Subcutaneous abdominal adipose tissue (tissue), 5 donors: Measurements from ENCODE around the gene FARP1.

Experiments
- H3K27ac ChIP-seq: one replicate; pipeline ENCODE4 v1.7.0; 2013; ENCODE audit warnings: low read depth, mild to moderate bottlenecking, inconsistent platforms, low read length, moderate library complexity
- H3K27me3 ChIP-seq, 5 donors: one replicate each; pipeline ENCODE4 v1.7.0; 2013; ENCODE audit warnings: low read length in 5 of 5, inconsistent platforms in 1 of 5; ENCODE audit not compliant: control insufficient read depth in 5 of 5, insufficient read depth in 4 of 5
- H3K36me3 ChIP-seq, 5 donors: one replicate each; pipeline ENCODE4 v1.7.0; 2013; ENCODE audit warnings: low read length in 5 of 5; ENCODE audit not compliant: control insufficient read depth in 5 of 5, insufficient read depth in 5 of 5
- H3K4me1 ChIP-seq, 5 donors: one replicate each; pipeline ENCODE4 v1.7.0; 2013; ENCODE audit warnings: low read length in 5 of 5, mild to moderate bottlenecking in 3 of 5, moderate library complexity in 1 of 5; ENCODE audit not compliant: control insufficient read depth in 5 of 5, insufficient read depth in 5 of 5
- H3K4me3 ChIP-seq, 5 donors: one replicate each; pipeline ENCODE4 v1.7.0; 2013; ENCODE audit warnings: low read length in 5 of 5, low read depth in 1 of 5
- H3K9ac ChIP-seq, 5 donors: one replicate each; pipeline ENCODE4 v1.7.0; 2013; ENCODE audit warnings: low read length in 5 of 5, mild to moderate bottlenecking in 4 of 5, moderate library complexity in 3 of 5
- H3K9me3 ChIP-seq, 5 donors: one replicate each; pipeline ENCODE4 v1.7.0; 2013; ENCODE audit warnings: low read length in 5 of 5; ENCODE audit not compliant: control insufficient read depth in 5 of 5
- donor health status: healthy.
- donor health status: healthy.
- donor health status: healthy.
- donor health status: healthy.
- donor health status: healthy.

The FARP1 gene

GRCh38 chr13:98450539-98451111 lies 307.7 kb downstream of the FARP1 start:
- H3K27me3 ChIP-seq, result no peaks in the 10 kb centered on the region
- H3K27ac ChIP-seq, result no peak overlapping the region
- H3K9ac ChIP-seq, result no peak overlapping the region
- H3K9me3 ChIP-seq, result no peaks in the 10 kb centered on the region
- H3K36me3 ChIP-seq, result peaks cover 2 to 61% (median 34%) of the 10 kb centered on the region in 5 donors
- no peak overlapping the region for H3K4me3 ChIP-seq
- peaks cover 11 to 40% (median 31%) of the 10 kb centered on the region in 5 donors for H3K4me1 ChIP-seq

- H3K36me3 ChIP-seq, result peaks cover 5 to 62% (median 35%) of the 10 kb centered on the region in 5 donors
- no peak overlapping the region for H3K9ac ChIP-seq
- no peak overlapping the region for H3K4me3 ChIP-seq
- peaks cover 11 to 39% (median 29%) of the 10 kb centered on the region in 5 donors for H3K4me1 ChIP-seq
- no peaks in the 10 kb centered on the region for H3K9me3 ChIP-seq
- H3K27me3 ChIP-seq, result no peaks in the 10 kb centered on the region
- no peak overlapping the region for H3K27ac ChIP-seq
Measured at GRCh38 chr13:98451676-98452470, 309.0 kb downstream of the FARP1 start.

GRCh38 chr13:98452851-98453843 lies 310.3 kb downstream of the FARP1 start:
- Histone ChIP-seq H3K27me3 (no peaks in the 10 kb centered on the region), H3K27ac (no peak overlapping the region), H3K4me3 (no peak overlapping the region), H3K4me1 (peaks cover 11 to 38% (median 28%) of the 10 kb centered on the region in 5 donors), H3K9ac (no peak overlapping the region), H3K9me3 (no peaks in the 10 kb centered on the region), H3K36me3 (peaks cover 10 to 58% (median 35%) of the 10 kb centered on the region in 5 donors)

DNA sequence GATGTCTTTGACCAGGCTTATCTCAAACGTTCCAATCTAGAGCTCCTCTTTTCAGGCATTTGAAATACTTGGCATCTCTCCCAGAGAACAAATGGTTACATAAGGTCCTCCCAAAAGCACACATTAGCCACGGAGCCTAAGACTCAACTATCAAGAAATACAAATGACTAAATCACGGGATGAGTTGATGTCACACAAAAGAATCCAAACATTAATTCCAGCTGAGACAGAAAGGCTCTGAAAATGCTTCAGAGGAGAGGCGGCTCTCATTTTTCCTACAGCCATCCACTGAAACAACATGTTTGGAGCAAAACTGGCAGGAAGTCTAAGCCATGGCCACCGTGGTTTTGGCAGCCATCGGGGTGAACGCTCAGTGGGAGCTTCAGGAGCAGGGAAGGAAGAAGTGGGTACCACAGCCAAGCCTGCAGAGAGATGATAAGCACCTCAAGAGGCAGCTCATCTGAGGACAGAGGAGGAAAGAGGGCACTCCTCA lies 311.5 kb downstream of the FARP1 start:
- Histone ChIP-seq H3K27me3 (no peaks in the 10 kb centered on the region), H3K9me3 (no peaks in the 10 kb centered on the region), H3K4me1 (peaks cover 11 to 35% (median 24%) of the 10 kb centered on the region in 5 donors), H3K4me3 (no peak overlapping the region), H3K27ac (peak overlapping the region; percentile 86), H3K36me3 (peaks cover 10 to 58% (median 37%) of the 10 kb centered on the region in 5 donors), H3K9ac (peak overlapping the region in 1 of 5 donors; percentile 39)

- H3K27ac ChIP-seq, result no peak overlapping the region
Measured at GRCh38 chr13:98456413-98456845, 313.5 kb downstream of the FARP1 start.

DNA sequence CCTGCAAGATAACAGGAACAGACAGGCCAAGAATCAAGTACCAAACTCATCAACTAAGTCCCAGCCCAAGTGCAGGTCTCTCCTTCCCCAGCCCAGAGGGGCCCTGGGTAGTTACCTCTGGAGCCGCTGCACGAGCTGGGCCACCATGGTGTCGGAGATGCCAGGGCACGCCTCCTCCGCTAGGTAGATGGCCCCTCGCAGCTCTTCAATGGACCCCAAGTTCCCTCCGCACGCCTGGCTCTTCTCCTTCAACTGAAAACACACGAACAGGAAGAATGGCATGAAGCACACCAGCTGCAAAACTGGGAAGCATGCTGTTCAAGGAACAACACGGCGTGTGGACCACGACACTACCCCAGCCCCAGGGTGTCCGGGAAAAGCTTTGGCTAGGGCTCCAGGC lies 314.2 kb downstream of the FARP1 start:
- Histone ChIP-seq H3K27me3 (no peaks in the 10 kb centered on the region), H3K4me1 (peaks cover 11 to 29% (median 23%) of the 10 kb centered on the region in 5 donors), H3K27ac (no peak overlapping the region), H3K9me3 (no peaks in the 10 kb centered on the region), H3K4me3 (no peak overlapping the region), H3K9ac (no peak overlapping the region), H3K36me3 (peaks cover 10 to 67% (median 54%) of the 10 kb centered on the region in 5 donors)

More at GRCh38 chr13:98456413-98456845, 313.5 kb downstream of the FARP1 start:
- Histone ChIP-seq H3K9me3 (no peaks in the 10 kb centered on the region), H3K36me3 (peaks cover 10 to 66% (median 52%) of the 10 kb centered on the region in 5 donors), H3K4me3 (no peak overlapping the region), H3K27me3 (no peaks in the 10 kb centered on the region), H3K9ac (no peak overlapping the region), H3K4me1 (peaks cover 11 to 29% (median 23%) of the 10 kb centered on the region in 5 donors)

DNA sequence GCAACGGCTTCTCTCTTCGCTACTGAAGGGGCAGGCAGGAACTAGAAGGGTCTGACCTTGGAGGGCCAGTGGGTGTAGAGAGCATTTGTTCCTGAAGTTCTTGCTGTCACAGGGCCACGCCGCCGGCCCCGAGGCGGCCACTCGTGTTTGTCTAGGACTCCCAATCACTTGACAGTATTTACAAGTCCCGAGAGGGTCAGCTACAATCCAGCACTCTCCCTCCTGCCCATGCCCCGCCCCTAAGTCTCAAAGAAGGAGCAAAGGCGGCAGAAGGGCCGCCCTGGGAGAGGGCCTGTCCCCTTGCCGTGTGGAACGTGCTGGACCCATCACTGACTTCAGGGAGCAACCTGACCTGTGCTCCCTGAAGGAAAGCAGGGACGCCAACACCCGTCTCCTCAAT lies 315.5 kb downstream of the FARP1 start:
- no peak overlapping the region for H3K27ac ChIP-seq
- peaks cover 7 to 73% (median 57%) of the 10 kb centered on the region in 5 donors for H3K36me3 ChIP-seq
- H3K9ac ChIP-seq, result no peak overlapping the region
- H3K9me3 ChIP-seq, result no peaks in the 10 kb centered on the region
- no peak overlapping the region for H3K4me3 ChIP-seq
- H3K4me1 ChIP-seq, result peaks cover 14 to 29% (median 23%) of the 10 kb centered on the region in 5 donors
- no peaks in the 10 kb centered on the region for H3K27me3 ChIP-seq

GRCh38 chr13:98459171-98459681 lies 316.3 kb downstream of the FARP1 start:
- peaks cover 8 to 26% (median 16%) of the 10 kb centered on the region in 5 donors for H3K4me1 ChIP-seq
- no peaks in the 10 kb centered on the region for H3K27me3 ChIP-seq
- H3K9ac ChIP-seq, result no peak overlapping the region
- no peak overlapping the region for H3K27ac ChIP-seq
- no peak overlapping the region for H3K4me3 ChIP-seq
- H3K36me3 ChIP-seq, result peaks cover 7 to 76% (median 60%) of the 10 kb centered on the region in 5 donors
- no peaks in the 10 kb centered on the region for H3K9me3 ChIP-seq

GRCh38 chr13:98459721-98460370 lies 317.0 kb downstream of the FARP1 start:
- H3K36me3 ChIP-seq, result peaks cover 7 to 77% (median 61%) of the 10 kb centered on the region in 5 donors
- no peak overlapping the region for H3K27ac ChIP-seq
- H3K27me3 ChIP-seq, result no peaks in the 10 kb centered on the region
- H3K4me3 ChIP-seq, result no peak overlapping the region
- H3K9ac ChIP-seq, result no peak overlapping the region
- peaks cover 3 to 20% (median 9%) of the 10 kb centered on the region in 5 donors for H3K4me1 ChIP-seq
- no peaks in the 10 kb centered on the region for H3K9me3 ChIP-seq
